ENCODE results near the gene ARHGAP6.

ARHGAP6 gene

DNA sequence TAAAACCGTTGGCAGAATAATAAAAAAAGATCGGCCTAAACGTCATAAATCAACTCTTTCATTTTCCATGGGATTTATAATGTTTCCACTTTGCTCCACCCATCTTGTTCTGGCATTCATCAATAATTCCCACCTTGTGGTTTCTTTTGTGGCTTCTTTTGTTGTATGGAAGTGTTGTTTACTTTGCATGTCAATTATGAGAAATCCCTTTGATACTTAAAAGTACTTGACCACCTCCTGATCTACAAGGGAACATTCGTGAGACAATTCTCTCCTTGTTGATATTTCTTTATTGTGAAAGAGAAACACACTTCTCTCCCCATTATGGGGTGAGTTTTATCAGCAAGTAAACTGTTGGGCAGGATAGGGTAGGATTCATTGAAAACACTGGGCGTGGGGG lies 369.7 kb downstream of the ARHGAP6 start:
- TF ChIP-seq, protein P1, sequence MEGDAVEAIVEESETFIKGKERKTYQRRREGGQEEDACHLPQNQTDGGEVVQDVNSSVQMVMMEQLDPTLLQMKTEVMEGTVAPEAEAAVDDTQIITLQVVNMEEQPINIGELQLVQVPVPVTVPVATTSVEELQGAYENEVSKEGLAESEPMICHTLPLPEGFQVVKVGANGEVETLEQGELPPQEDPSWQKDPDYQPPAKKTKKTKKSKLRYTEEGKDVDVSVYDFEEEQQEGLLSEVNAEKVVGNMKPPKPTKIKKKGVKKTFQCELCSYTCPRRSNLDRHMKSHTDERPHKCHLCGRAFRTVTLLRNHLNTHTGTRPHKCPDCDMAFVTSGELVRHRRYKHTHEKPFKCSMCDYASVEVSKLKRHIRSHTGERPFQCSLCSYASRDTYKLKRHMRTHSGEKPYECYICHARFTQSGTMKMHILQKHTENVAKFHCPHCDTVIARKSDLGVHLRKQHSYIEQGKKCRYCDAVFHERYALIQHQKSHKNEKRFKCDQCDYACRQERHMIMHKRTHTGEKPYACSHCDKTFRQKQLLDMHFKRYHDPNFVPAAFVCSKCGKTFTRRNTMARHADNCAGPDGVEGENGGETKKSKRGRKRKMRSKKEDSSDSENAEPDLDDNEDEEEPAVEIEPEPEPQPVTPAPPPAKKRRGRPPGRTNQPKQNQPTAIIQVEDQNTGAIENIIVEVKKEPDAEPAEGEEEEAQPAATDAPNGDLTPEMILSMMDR (IDR thresholded peaks at IDR 0.05; ENCODE audit: insufficient read depth, low read length, missing control alignments) = no peak
- ChIA-PET CTCF (no interaction called here), POLR2A (no interaction called here)
- DNase-seq (ENCODE audit: low read depth, low spot score) = no peak
- no peak overlapping the region for H3K4me3 ChIP-seq (ENCODE audit: low read depth, low read length)

DNA sequence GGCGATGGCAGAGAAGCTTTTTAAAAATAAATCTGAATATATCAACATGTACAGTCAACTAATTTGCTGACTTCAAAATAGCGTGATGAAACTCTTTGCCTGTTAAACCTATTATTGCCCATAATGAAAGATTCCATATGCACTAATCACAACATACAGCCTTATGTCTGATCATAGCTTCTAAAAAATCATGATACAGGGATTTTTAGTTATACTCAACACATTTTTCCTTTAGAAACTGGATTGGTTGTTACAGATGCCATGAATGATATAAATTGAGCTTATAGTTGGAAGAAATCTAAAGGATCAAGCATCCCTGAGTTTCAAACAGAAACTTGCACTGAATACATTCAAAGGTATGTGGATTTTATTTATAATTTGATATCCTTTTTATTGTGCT lies 372.6 kb downstream of the ARHGAP6 start, which contains the start of gene AMELX:
Gene AMELX, plus strand, starts transcription at position 301 of the 400 bp plus-strand sequence. CDS start 1,376 bp downstream, outside the sequence.
- TF ChIP-seq, protein P1 (IDR thresholded peaks at IDR 0.05; ENCODE audit: insufficient read depth, low read length, missing control alignments) = no peak
- CTCF ChIA-PET = no interaction called here
- no peak for DNase-seq (ENCODE audit: low read depth, low spot score)
- POLR2A ChIA-PET = no interaction called here
- no peak within 1 kb of the TSS for H3K4me3 ChIP-seq (ENCODE audit: low read depth, low read length)

DNA sequence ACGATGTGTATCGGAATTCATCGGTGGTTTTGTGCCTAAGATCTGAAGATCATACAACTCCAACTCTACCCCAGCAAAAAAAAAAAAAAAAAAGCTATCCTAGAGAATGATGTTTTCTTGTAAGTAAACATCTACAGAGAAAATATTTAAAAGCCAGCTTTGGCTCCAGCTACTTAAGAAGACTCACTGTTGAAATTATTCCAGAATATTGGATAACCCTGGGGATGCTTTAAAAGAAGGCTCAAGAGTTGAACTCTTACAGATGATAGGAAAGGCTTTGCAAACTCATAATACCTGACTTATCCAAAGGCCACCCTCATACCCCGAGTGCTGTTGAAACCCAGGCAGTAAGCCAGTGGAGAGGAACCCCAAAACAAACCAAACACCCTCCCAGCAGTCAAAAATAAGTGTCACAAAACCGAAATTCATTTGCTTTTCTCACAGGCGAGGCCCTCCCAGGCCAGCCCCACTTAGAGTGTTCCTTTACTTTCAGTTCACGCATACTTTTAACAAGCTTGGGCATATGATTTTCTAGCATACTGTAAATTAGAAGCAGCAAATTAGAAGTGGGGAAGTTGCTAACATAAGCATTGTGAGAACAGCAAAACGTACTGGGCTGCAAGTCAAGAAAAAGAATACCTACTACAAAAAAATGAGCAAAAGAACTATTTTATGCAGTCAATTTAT lies 375.2 kb downstream of the ARHGAP6 start:
- POLR2A ChIA-PET = no interaction called here
- H3K4me3 ChIP-seq (ENCODE audit: low read depth, low read length) = no peak overlapping the region
- DNase-seq (ENCODE audit: low read depth, low spot score) = no peak
- CTCF ChIA-PET = interaction anchor here (1.4 kb wide), 1 partner anchor 91 kb away, joined by 4 read pairs; no protein-coding TSS in a partner anchor
- TF ChIP-seq, protein P1 (IDR thresholded peaks at IDR 0.05; ENCODE audit: insufficient read depth, low read length, missing control alignments) = no peak

DNA sequence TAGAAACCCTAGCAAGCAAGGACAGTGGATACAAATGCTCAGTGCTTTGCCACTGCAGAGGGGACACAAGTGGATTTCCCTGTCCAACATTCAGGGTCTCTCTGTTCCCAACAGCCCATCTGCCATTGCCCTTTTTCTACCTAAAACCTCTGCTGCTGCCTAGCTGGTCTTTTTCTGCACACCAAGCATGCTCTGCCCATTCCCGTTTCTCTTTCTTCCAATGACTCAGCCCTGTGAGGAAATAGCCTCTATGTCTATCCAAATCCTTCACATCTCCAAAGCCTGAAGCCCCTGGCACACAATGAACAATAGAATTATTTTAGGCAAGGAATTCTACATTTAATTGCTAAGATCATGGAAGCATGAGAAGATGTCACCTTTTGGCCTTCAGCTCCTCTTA lies 378.2 kb downstream of the ARHGAP6 start:
- H3K4me3 ChIP-seq (ENCODE audit: low read depth, low read length) = no peak overlapping the region
- TF ChIP-seq, protein P1 (IDR thresholded peaks at IDR 0.05; ENCODE audit: insufficient read depth, low read length, missing control alignments) = no peak
- DNase-seq (ENCODE audit: low read depth, low spot score) = no peak
- ChIA-PET POLR2A (no interaction called here), CTCF (no interaction called here)

DNA sequence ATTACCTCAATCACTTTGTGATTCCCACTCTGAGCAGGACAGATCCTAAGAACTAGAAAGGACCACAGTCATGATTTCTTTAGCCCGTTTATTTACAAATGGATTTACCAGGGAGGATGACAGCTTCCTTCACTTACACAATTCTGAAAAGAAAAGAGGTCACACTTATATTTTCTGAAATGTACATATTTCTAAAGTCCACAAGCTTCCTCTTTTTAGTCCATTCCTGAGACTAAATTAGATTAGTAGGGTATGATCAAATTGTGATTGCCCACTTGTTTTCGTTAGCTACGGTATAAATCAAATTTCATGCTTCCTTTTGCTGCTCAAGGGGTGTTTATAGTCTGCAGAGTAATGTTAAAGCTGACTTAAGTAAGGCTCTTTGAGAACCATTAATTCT lies 380.1 kb downstream of the ARHGAP6 start:
- POLR2A ChIA-PET = no interaction called here
- no peak for DNase-seq (ENCODE audit: low read depth, low spot score)
- CTCF ChIA-PET = no interaction called here
- H3K4me3 ChIP-seq (ENCODE audit: low read depth, low read length) = no peak overlapping the region
- TF ChIP-seq, protein P1 (IDR thresholded peaks at IDR 0.05; ENCODE audit: insufficient read depth, low read length, missing control alignments) = no peak

DNA sequence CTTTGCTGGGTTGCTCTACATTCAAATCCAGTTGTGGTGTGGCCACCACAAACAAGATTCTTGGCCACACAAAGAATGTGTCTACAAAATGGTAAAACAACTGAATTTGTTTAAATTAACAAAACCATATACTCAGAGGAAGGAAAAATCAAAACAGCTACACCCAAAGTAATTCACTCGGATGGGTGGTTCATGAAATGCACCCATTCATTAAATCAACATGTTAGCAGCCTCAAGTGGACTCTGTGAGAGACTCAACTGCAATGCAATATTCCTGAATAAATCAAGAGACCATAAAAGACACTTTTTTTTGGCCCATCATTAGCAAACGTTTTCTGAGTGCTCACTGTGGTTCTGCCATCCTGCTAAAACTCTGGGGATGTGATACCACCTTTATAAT lies 383.7 kb downstream of the ARHGAP6 start:
- ChIA-PET CTCF (no interaction called here), POLR2A (no interaction called here)

More for the DNA sequence above, 383.7 kb downstream of the ARHGAP6 start:
- no peak for DNase-seq (ENCODE audit: low read depth, low spot score)
- TF ChIP-seq, protein P1 (IDR thresholded peaks at IDR 0.05; ENCODE audit: insufficient read depth, low read length, missing control alignments) = no peak
- no peak overlapping the region for H3K4me3 ChIP-seq (ENCODE audit: low read depth, low read length)
